NT2/D1 (cell line): ENCODE results near the gene KHDC1L.
"Not testable (repeated sequence)": the region's sequence is repeated elsewhere in the genome, so short reads cannot be mapped to it uniquely, and the experiment has no call there.

Source experiments
- YY1 ChIP-seq: IDR thresholded peaks from 2 replicates; pipeline ENCODE4 v1.6.1; 2011; ENCODE audit not compliant: insufficient read length, insufficient read depth
- ZNF274 ChIP-seq: IDR thresholded peaks from 2 replicates; pipeline ENCODE4 v1.6.1; 2011; ENCODE audit warnings: mild to moderate bottlenecking, low read depth, low read length

DNA sequence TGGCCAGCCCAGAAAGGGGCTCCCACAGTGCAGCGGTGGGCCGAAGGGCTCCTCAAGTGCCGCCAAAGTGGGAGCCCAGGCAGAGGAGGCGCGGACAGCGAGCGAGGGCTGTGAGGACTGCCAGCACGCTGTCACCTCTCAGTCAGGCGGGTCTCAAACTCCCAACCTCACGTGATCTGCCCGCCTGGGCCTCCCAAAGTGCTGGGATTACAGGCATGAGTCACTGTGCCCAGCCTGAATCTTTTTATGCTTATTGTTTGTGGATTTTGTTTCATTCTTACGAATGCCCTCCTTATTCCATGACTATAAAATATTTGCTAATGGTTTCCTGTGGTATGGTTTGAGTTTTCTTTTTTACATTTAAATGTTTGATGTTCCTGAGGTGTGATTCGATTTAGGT is 44.0 kb upstream of the KHDC1L start:
- not testable (repeated sequence) for TF ChIP-seq ZNF274, YY1
